GM21825 (cell line): Measurements from ENCODE around the gene WDR45B.

Source experiments
- ATAC-seq: cut with Tn5 transposase; IDR thresholded peaks from one replicate; pipeline ENCODE4 v1.9.1; 2021; ENCODE audit warnings: mild to moderate bottlenecking, moderate library complexity; ENCODE audit not compliant: unreplicated experiment

Gene WDR45B

DNA sequence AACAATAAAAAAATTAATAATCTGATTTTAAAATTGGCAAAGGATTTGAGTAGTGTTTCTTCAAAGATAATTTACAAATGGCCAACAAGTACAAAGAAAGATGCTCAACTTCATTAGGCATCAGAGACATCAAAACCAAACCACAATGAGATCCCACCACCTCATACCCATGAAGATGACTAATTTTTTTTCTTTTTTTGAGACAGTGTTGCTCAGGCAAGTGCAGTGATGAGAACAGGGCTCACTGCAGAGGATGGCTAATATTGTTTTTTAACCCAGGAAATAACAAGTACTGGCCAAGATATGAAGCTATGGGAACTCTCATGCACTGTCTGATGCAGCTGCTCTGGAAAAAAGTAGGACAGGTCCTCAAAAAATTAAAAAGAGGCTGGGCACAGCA lies 14.9 kb downstream of the WDR45B start:
- no peak for ATAC-seq

DNA sequence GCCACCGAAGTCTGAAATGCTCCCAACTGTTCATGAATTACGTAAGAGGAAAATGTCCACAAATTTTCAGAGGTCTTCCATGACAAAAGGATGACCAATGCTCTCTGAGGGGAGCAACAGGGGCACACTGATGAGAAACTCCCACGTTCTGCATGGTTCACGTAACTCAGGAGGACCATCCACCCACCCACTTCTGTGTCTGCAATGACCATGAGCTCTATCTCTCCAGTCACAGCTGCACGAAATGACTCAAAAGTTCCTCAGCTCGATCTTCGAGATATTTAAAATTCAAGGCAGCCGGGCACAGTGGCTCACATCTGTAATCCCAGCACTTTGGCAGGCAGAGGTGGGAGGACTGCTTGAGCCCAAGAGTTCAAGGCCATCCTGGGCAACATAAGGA lies 15.8 kb downstream of the WDR45B start:
- no peak for ATAC-seq

- ATAC-seq: no peak
Measured at GRCh38 chr17:82631544-82631943, 16.7 kb downstream of the WDR45B start.

GRCh38 chr17:82630212-82630611 lies 18.0 kb downstream of the WDR45B start:
- no peak for ATAC-seq

- ATAC-seq: no peak
Measured at GRCh38 chr17:82629748-82630147, 18.5 kb downstream of the WDR45B start.

DNA sequence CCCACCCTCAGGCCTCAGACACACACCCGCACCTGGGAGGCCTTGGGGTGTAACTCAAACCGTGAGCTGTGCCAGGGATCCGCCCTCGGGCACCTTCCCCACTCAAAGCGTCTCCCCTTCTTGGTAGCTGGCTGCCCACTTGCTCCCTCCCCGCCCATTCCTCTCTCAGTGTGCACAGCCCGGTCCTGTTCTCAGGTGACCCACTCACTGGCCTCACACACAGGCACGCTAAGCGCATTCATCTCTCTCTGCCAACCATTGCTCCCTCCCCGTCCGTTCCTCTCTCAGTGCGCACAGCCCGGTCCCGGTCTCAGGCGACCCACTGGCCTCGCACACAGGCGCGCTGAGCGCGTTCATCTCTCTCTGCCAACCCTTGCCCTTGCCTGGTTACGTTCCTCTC lies 20.8 kb downstream of the WDR45B start:
- no peak for ATAC-seq

GRCh38 chr17:82623707-82624106 lies 24.5 kb downstream of the WDR45B start:
- no peak for ATAC-seq

DNA sequence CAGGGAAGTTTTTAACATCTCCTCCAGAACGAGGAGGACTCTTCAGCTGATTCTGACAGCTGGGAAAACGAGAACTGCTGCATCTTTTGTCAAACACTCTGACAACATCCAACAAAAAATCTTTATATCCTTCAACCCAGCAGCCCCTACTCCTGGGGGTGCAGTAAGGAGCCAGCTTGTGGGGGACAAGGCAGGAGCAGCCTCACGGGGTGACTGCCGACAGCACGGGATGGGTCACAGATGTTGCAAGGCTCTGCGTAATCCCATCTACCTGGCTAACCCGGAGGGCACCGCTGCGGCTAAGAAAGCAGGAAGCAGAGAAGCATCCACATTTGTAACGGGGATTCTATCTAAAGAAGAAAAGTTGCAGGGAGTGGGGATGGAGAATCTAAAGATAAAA lies 28.6 kb downstream of the WDR45B start:
- no peak for ATAC-seq

GRCh38 chr17:82619211-82619610 lies 29.0 kb downstream of the WDR45B start:
- ATAC-seq: no peak

- no peak for ATAC-seq
Measured at GRCh38 chr17:82616021-82616711, 32.1 kb downstream of the WDR45B start.

DNA sequence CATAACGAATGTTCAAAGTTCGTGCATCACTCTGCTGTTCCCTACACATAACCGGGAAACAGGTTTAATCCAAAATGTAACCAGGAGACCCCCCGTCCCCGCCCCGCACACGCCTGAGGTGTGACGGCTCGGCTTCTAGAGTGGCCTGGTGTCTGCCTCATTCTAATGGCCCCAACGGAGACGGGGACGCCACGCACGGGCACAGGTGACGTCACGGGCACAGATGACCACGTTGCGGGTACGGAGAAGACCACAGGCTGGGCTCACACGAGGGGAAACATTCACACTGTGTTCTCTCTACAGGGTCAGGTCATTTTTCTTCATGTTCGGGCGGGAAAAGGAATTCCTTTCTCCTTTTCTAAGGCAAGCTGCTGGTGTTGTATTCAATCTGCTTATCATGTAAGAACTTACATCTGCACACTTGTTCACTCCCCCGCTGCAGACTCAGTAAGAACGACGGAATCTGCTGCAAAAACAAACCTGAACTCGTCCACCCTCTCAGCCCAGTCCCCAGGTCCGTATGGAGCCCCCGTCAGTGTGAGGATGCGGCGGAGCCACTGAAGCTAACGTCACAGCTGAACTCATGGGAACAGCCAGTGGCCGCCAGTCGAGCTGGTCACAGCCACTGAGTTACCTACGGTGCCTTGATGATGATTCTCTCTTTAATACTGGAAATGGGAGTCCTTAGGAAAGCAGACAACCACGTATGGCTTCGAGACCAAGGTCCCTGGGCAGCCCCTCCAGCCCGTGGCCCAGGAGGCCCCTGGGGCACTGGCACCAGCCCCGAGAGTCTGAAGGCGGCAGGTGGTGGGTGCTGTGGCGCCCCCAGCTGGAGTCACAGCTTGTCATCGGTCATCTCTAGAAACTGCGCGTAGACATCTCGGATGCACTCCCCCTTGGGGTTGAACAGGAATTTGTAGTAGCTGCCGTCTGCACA lies 32.9 kb downstream of the WDR45B start:
- ATAC-seq: no peak

- no peak for ATAC-seq
Measured at GRCh38 chr17:82614095-82614631, 34.1 kb downstream of the WDR45B start.

DNA sequence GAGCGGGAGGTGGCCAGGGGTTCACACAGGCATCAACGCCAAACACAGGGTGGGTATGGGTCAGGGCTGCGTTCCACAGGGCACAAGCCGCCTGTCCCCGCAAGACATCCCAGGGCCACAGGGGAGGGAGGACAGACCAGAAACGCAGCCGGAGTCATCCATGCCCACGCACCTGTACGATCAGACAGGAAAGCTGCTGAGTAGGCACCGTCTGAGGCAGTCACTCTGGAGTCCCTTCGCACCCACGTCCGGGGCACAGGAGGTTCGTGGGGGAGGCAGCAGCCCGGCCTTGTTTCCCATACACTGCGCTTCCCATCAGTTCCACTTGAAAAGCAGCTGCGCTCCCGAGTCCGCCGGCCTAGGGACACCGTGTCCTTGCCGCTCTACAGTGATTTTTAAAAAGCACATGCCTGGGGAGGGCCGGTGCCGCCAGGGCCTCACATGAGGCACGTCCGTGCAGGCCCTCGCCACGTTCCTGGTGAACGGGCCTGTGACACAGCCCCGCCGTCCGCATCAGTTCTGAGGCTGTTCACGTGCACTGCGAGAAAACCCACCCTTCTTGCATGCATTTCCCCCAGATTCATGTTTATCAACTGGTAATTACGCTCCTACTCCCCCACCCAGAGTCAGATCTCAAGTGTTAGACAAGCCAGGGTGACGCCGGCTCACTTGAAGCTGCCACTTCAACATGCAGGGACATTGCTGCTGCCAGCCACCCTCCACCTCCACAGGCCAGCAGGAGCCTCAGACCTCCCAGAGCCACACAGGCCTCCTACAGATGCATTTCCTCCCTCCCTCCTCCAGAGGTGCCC lies 34.8 kb downstream of the WDR45B start:
- no peak for ATAC-seq

- no peak for ATAC-seq
Measured at GRCh38 chr17:82611140-82612058, 36.8 kb downstream of the WDR45B start.

- no peak for ATAC-seq
Measured at GRCh38 chr17:82609655-82610054, 38.6 kb downstream of the WDR45B start.

DNA sequence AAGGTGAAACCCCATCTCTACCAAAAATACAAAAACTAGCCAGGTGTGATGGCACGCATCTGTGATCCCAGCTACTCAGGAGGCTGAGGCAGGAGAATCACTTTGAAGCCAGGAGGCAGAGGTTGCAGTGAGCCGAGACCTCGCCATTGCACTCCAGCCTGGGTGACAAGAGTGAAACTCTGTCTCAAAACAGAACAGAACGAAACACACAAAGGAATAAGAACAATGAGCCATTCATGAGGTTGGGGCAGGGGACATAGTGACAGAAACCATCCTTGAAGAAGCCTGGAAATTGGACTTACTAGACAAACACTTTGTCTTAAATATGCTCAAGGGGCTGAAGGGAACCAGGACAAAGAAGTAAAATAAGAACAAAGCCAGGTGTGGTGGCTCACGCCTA lies 39.4 kb downstream of the WDR45B start:
- no peak for ATAC-seq

DNA sequence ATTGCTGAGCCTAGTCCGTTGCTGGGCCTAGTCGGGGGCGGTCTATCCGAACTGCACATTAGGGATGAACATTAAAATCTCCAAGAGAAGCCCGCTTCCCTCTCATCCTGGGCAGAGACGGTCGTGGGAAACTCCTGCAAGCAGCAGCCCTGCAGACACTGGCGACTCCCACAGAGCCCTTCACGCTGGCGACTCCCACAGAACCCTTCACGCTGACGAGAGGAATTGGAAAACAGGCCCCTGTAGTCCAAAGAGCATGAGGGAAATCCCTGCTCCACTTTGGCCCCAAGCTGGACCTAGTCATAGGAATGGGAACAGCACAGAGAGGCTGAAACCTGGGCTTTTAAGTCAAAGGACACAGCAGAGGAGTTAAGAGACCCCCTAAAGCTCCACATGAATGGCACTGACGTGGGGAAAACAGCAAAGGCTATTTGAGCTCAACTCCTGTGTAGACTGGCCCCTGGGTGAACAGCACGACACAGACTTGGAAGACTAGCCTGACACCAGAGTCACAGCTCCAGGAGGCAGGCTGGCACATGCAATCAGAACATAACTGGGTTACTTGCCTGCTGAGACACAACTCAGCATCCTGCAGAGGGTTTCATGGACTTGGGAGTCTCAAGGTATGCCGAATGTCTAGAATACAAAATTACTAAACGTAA lies 42.2 kb downstream of the WDR45B start:
- no peak for ATAC-seq

DNA sequence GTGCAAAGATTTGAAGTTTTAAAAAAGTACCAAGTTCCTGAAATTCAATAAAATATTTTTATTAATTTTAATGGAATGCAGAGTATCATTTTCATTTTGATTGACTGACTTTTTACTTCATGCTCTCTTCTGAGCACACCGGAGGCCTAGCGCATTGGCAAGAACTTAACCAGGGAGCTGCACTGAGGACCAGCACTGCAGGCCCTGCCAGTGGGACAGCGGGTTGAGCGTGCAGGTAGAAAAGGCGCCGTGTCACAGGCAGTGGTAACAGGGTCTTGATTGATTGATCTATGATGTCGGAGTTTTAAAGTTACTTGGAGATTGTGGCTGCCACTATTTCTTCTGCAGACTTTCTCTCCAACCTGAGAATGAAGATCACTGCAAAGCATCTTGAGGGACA lies 43.7 kb downstream of the WDR45B start:
- ATAC-seq: no peak

DNA sequence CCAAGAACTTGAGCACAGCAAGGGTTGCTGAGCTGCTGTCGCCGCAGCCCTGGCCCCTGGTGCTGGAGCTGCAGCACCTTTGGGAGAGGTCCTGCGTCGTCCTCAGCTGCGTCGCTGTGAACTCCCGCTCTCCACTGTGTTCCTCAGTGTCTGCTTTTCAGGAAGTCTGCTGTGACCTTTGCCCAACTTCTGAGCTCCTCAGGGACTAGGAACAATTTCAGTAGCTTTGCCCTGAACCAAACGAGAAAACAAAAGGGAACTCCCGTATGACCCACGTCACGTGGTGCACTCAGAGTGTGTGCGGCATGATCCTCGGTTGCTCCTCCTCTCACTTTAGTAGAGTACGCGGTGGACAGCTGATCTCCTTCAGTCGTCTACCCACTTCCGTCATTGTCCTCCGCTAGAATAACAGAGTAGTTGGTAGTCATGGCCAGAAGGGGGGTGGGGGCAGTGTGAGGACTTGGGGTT lies 44.2 kb downstream of the WDR45B start:
- ATAC-seq: no peak
